NCI-H128 (cell line): ENCODE measurements around the gene DNHD1.

Source experiments
- DNase-seq: peaks from one replicate; lab custom pipeline; 2025; ENCODE audit not compliant: unreplicated experiment; lab: John Stamatoyannopoulos, UW

The DNHD1 gene

DNA sequence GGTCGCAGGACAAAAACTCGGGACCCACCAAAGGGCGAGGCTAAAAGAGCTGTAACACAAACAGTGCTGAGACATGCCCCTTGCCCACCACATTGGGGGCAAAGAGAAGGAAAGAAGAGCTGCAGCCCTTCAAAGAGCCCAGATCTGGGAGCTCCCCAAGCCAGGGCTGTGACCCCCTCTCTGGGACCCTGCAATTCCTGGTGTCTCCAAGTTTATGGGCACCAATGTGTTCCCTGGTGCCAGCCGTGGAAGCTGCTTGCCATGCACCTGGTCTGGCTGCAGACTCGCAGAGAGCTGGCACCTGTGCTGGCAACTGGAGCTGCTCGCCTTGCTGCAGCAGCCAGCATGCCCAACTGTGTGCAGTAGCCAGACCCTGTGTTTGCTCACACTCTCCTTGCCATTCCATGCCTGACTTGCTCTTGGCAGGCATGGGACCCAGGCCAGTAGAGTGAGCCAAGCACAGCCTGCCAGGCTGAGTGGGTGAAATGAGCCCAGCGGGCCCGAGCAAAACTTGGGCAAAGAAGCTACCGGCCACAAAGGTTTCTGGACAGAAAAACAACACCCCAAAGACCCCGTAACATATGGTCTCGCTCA, 90.4 kb downstream of the DNHD1 start:
- DNase-seq, result no peak

DNA sequence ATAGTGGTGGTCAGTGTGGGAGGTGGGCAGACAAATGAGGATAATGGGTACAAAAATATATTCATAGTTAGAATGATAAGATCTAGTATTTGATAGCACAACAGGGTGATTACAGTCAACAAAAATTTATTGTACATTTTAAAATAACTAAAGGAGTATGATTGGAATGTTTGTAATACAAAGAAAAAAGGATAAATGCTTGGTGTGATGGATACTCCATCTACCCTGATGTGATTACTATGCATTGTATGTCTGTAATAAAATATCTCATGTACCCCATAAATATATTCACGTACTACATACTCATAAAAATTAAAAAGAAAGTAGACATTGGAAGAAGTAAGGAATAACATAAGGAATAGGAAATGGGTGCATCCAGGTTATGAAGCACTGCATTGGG, 90.9 kb downstream of the DNHD1 start:
- no peak for DNase-seq

DNA sequence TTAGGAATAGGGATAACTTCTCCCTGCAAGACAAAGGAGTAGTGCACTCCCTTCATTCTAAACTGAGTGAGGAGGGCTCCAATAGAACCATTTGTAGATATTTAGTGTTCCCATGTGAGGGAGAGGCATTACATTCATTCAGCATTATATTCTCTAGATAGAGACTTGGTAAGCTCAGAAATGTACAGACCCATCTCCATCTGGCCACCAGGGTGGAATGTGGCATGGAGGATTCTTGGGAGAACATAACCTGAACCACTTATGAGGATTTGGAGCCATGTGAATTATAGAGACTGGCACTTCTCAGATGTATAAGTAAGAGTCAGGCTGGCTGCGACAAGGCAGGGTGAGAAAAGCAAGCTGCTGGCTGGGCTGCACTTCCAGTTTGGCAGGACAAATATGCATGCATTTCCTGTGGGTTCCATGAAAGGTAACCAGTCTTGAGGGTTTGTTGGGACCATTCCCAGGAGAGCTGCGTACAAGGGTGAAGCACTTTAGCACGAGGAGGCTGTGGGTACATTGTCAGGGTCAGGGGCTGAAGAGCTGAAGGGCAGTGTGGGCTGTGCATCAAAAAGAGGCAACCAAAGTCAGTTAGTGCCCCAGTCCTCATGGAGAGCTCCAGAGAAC, 97.2 kb downstream of the DNHD1 start:
- DNase-seq, result no peak

DNA sequence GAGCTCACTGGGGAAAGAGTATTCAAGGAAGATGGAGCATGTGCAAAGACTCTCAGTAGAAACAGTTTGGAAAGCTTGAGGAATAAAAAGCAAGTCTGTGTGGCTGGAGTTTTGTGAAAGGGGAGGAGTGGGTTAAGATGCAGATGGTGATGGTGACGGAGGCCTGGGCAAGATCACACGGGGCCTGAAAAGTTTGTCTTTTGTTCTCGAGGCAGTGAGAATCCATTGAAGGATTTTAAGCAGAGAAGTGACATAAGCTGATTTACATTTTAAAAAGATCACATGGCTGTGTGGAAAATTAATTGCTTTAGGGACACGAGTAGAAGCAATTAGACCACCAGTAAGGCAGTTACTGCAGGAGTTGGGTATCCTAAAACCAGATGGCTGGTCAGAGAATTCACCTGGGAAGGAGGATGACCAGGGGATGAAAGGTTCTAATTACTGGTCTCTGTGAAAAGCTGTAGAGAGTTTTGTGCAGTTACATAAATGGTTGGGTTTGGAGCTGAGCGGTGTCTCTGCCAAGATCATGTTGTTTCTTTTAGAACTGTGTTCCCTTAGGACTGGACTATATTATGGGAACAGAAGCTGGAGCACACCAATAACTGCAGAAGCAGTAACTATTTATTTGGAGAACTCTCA, 99.3 kb downstream of the DNHD1 start:
- DNase-seq, result no peak

DNA sequence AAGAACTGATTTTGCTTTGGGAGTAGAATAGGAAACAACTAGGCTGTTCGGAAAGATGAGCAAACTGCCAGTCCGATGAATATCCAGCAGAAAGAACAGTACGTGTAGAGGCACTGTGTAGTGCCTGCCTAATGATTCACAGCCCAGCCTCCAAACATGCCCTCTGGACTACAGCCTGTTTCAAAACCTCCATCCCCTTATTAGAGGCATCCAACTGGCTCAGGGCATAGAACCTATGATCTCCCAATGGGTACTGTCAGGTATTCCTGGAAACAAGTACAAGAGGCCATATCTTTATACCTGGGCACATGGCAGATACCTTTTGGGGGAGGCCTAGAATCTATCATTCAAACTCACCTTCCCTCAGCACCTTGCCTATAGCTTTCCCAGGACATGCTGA, 101.5 kb downstream of the DNHD1 start:
- no peak for DNase-seq

DNA sequence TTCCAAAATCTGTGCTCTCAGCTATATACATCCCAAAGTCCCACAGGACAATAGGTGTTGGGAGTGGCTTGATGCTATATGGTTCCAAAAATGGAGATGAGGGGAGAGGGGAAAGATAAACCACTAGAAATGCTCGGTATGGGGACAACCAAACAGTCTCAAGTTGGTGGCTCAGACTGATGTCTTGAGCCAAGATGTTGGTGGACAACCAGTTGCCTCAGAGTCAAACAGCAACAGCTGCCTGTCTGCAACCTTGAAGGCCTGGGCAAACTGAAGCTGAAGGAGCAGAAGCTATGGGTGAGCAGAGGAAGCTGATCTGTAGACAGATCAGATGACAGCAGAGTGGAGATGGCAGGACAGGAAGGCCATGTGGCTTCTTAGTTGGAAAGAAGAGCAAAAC, 102.4 kb downstream of the DNHD1 start:
- no peak for DNase-seq

DNA sequence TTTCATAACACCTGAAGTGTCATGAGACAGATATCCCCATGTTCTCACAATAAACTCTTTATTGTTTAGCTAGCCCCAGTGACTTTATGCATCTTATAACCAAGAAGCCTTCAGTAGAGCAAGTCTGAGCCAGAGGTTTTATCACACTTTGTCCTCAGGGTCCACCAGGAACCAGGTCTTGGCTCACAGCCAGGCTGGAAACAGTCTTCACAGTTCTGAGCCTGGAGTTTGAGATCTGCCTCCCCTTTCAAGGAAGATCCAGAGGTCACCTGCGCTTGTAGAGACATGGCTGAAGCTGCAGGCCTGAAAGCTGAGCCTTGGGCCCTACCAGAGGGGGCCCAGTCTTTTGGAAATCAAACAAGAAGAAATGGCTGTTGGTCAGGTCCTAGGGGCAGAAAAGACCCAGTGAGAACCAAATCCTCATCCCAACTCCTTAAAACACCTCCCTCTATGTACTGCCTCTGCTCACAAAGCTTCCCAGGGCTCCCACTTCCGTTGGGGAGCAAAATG, 102.9 kb downstream of the DNHD1 start:
- DNase-seq, result no peak

DNA sequence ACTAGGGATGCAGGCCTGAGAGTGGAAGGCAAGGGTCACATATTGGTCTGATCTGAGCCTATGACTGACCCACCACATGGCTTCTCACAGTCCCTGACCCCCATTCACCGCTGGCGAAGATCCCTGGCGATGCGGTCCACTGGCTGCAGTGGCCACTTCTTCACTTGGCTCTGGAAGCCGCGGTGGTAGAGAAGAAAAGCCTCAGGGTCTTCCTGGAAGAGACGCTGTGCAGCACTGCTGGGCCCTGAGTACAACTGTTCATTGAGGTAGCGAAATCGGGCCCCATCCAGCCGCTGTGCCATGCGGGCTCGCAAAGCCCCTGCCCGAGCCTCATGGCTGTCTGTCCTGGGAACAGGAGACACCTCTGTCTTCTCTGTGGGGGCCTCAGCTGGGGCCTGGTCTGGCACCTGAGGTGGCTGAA, 104.0 kb downstream of the DNHD1 start:
- no peak for DNase-seq

DNA sequence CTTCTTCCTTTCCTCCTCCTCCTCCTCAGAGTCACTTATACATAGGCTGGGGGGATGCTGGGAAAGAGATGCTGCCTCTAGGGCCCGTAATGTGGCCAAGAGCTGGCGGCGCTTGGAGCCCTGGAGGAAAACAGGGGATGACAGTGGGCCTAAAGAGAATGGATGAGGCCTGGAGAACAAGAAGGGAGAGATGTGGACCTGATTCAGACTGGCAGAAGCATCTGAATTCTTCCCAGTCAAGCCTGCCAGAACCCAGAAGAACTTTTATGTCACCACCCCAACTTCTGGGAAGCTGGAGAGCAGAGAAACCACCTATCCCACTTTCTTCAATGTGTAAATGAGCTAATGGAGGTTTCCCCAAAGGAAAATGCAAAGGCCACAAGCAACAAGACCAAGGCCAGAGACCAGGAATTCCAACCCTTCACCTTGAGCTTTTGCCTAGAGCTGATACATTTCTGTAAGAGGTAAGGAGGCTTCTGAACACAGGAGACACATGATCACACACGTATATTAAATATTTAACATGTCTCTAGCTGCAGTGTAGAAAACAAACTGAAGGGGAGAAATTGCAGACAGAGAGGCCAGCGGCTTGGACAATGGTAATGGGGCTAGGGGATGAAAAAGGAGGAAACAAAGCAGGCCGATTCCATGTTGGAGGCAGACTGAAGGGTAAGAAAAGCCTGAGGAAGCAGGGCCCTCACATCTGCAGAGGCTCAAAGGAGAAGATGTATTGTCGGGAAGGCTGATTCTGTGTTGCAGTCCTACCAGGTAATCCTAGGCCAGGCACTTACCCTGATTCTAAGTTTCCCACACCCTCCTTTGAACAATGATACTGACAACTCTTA, 105.2 kb downstream of the DNHD1 start:
- DNase-seq, result no peak

DNA sequence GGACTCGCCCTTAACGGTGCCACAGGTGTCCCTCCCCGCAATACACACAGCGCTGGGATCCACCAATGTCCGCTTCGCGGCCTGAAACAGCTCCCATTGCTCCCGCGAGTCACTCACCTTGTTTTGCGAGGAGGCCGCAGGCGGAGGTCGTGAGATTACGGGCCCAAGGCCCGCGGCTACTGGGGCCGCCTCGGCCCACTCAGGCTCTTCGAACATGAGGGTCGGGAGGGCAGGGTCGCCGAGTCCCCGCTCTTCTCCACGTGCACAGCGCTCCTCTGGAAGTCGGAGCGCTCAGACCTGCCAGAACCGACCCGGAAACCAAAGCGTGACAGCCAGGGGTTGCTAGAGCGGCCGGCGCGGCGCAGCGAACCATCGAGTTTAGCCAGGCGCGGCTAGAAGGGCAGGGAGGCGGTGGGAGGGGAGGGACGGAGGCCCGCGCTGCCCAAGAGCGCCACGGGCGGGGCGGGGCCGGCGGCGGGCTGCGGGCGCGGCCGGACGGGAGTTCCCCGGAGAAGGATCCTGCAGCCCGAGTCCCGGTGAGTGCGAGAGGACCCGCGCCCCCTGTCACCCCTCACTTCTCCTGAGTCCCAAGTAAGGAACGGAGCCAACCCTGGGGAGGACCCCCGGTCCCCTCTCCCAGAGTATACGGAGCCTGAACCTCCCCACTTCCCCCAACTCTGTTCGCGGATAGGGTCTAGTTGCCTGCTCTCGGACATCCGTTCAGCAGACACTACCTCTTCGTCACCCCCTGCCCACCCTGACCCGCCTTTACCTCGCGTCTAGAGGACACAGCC, 106.4 kb downstream of the DNHD1 start, which contains the start of the genes ILK and RRP8:
ILK (plus strand) TSS at position 488 of the 794 bp plus-strand sequence. CDS start 498 bp downstream, outside the sequence.
RRP8 (minus strand) TSS at position 330 of the 794 bp plus-strand sequence; CDS start at position 216, 114 bp downstream.
- peak; percentile 72 for DNase-seq

DNA sequence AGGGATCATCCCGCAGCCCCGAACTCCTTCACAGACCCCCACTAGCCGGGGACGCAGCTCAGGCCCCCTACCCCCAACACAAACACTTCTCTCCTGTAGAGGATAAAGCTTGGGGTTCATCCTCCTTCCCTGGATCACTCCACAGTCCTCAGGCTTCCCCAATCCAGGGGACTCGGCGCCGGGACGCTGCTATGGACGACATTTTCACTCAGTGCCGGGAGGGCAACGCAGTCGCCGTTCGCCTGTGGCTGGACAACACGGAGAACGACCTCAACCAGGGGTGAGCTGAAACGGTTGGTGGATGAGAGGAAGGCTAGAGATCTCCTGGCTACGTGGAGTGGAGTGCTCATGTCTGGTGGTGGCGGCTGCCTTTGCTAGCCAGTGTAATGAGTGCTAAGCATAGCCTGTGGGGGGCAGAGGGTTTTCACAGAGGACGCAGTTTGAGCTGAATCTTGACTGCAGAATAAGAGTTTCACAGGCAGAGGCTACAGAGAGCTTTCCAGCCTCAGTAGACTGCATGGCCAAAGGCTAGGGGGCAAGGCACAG, 107.1 kb downstream of the DNHD1 start:
- DNase-seq, result no peak

DNA sequence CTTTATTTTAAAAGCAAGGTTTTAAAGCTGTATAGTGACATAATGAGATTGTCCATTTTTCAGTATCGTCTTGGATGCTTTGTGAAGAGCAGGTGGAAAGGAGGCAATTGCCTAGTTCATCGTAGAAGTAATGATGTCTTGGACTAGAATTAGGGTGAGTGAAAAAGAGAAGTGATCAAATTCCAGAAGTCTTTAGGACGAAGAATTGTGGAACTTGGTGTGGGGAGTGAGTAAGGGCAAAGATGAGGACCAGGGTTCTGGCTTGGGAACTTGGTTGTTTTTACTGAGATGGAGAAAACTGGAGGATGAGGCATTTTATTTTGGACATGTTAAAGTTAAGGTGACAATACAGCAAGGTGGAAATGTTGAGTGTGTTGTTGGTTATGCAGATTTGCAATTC, 107.7 kb downstream of the DNHD1 start:
- DNase-seq, result no peak

DNA sequence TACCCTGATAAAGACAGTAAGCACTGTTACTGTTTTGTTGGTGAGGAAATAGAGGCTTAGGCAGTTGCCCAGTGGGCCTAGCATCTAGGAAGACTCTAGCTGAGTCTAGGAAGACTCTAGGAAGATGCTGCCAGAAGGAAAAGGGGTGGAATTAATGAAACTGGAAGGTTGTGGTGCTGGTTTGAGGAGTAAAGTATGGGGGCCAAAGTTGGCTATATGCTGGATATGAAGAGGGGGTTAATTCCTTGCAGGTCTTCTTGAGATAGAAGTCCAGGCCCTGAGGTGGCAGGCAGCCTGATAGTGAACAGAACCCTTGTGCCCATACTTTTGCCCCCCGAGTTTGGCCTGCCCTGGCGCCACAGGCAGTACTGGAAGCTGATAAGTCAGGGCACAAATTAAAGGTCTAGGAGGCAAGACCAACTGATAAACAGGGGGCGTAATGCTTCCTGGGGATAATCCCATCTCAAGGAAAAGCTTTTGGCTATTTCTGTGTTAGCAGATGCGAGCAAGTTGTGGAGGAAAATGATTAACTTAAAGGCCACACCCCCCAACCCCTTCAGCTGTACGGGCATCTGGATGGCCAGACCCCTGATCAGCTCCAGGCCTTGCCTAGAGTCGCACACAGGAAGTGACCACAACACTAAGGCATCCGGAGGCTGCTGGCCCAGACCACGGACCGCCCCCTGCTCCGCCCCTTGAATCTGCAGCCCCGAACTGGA, 109.5 kb downstream of the DNHD1 start:
- no peak for DNase-seq

DNA sequence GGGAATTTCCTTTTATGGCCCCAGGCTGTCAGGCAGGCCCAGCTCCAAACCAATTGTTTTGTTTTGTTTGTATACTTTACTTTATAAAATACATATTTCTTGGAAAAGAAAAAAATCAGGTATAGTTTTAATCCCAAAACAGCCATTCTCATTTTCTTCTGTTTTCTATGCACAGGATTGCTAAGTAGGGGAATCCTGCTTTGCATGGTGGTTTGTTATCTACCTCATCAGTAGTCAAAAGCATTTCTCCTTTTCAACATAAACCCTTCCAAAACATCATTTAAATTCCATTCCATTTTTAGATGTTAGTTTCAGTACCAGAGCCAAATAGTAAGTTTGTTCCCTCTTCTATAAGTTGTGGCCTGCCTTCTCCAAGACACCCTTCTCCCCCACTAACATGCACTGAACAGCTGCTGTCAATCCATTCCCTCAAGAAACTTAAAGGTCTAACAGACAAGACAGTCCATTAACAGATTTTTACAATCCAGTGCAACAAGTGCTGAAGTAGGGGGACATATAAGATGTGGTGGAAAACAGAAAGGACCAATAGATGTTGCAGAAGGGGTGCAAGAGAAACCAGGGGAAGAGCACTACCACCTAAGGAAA, 110.2 kb downstream of the DNHD1 start:
- no peak for DNase-seq

DNA sequence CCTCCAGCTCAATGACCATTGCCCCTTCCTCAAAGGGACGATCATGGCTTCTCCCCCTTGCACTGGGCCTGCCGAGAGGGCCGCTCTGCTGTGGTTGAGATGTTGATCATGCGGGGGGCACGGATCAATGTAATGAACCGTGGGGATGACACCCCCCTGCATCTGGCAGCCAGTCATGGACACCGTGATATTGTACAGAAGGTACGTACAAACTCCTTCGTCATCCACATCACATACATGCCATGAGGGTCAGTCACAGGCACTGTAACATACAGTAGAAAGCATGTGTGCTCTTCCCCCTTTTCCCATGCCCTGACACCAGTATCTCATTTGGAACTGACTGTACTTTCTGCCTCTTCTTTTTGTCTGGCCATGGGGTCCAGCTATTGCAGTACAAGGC, 110.9 kb downstream of the DNHD1 start:
- no peak for DNase-seq

DNA sequence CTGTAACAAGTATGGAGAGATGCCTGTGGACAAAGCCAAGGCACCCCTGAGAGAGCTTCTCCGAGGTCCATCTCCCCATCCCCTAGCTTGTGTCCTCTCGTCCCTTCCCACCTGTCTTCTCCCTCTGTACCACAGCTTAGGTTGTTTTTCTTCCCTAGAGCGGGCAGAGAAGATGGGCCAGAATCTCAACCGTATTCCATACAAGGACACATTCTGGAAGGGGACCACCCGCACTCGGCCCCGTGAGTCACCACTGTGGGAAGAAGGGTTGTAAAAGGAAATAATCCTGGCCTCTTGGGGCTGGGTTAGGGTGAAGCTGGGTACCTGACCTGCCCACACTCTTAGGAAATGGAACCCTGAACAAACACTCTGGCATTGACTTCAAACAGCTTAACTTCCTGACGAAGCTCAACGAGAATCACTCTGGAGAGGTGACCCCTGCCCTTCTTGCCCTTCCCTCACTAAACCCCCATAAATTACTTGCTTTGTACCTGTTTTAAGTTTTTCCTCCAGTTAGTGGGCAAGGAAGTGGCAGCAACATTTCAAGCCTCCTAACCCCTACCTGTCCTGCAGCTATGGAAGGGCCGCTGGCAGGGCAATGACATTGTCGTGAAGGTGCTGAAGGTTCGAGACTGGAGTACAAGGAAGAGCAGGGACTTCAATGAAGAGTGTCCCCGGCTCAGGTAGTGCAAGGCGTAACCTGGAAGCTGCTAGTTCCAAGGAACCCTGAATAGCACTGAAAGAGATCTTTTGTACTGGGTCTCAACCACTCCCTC, 111.8 kb downstream of the DNHD1 start:
- no peak for DNase-seq

DNA sequence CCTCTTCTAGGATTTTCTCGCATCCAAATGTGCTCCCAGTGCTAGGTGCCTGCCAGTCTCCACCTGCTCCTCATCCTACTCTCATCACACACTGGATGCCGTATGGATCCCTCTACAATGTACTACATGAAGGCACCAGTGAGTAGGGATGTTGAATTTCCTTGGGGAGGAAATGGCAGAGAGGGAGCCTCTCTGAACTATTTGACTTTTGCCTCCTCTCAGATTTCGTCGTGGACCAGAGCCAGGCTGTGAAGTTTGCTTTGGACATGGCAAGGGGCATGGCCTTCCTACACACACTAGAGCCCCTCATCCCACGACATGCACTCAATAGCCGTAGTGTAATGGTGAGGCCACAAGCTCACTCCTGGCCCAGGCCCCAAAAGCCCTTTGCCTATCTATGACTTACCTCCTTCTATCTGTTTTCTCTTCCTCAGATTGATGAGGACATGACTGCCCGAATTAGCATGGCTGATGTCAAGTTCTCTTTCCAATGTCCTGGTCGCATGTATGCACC, 112.5 kb downstream of the DNHD1 start:
- no peak for DNase-seq

DNA sequence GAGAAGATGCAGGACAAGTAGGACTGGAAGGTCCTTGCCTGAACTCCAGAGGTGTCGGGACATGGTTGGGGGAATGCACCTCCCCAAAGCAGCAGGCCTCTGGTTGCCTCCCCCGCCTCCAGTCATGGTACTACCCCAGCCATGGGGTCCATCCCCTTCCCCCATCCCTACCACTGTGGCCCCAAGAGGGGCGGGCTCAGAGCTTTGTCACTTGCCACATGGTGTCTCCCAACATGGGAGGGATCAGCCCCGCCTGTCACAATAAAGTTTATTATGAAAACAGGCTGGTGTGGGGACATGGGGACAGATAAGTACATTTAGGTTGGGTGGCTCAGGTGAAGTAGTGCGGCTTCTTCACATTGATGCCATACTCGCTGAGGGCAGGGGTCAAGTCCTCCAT, 113.5 kb downstream of the DNHD1 start:
- no peak for DNase-seq
